ENCODE results near the gene POR.

The POR gene

DNA sequence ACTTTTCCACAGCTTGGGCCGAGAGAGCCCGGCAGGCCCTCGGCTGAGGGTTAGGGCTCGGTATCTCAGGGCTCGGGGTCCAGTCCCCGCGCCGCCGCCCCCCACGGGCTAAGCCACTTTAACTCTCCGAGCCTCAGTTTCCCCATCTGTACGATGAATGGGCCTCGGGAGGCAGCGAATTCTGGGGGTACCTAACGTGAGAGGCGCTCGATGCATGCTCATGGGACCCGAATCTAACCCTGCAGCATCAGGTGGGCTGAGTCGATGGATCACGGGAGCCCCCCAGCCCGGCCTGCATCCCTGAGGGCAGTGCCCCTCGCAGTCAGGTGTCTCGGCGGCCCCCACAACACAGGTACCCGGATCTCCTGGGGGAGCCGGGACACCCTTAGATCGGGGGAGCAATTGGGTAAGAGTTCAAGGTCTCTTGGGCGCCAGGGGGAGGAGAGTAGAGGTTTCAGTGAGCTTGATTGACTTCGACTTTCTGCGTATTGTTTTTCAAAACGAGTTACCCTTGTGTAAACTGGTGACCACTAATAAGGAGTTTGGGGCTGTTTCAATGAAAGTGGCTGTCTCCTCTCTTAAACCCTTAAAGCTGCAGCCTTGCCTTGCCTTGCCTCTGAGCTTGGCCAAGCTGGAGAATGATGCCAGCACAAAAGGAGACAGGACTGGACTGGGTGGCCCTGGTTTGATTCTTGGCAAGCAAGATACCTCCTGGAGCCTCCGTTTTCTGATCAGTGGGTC, 631 bp downstream of the POR start:
- Histone ChIP-seq H3K4me2 (ENCODE audit: low read length) (peak overlapping the region; percentile 90), H3K27ac (ENCODE audit: low read depth, low read length, poor library complexity, severe bottlenecking) (no peak overlapping the region)
- TF ChIP-seq, protein P1, sequence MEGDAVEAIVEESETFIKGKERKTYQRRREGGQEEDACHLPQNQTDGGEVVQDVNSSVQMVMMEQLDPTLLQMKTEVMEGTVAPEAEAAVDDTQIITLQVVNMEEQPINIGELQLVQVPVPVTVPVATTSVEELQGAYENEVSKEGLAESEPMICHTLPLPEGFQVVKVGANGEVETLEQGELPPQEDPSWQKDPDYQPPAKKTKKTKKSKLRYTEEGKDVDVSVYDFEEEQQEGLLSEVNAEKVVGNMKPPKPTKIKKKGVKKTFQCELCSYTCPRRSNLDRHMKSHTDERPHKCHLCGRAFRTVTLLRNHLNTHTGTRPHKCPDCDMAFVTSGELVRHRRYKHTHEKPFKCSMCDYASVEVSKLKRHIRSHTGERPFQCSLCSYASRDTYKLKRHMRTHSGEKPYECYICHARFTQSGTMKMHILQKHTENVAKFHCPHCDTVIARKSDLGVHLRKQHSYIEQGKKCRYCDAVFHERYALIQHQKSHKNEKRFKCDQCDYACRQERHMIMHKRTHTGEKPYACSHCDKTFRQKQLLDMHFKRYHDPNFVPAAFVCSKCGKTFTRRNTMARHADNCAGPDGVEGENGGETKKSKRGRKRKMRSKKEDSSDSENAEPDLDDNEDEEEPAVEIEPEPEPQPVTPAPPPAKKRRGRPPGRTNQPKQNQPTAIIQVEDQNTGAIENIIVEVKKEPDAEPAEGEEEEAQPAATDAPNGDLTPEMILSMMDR (IDR thresholded peaks at IDR 0.05; ENCODE audit: low read length): no peak
- no peak for TF ChIP-seq EZH2 (IDR thresholded peaks at IDR 0.05; ENCODE audit: borderline replicate concordance, low read length)

DNA sequence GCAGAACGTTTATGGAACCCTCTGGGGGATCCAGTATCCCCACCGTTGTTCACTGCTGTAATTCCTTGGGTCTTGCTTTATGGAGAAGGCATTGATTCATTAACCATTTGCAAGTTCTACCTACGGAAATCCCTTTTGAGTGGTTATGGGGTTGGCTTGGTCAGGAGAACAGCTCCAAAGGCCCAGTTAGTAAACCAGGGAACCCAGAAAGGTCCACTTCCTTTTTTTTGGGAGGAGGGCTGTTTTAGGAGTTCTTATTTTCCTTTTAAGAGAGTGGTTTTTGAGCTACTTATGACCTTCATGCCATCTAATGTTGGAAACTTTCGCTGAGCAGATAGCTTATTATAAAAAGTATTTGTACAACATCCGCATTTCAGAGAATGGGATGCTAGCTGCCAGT, 1.3 kb downstream of the POR start:
- no peaks in the 10 kb centered on the region for H3K27me3 ChIP-seq (ENCODE audit: insufficient read depth, low read length)
- TF ChIP-seq, protein P1 (IDR thresholded peaks at IDR 0.05; ENCODE audit: low read length): no peak
- no peak for TF ChIP-seq EZH2 (IDR thresholded peaks at IDR 0.05; ENCODE audit: borderline replicate concordance, low read length)
- H3K9me3 ChIP-seq (ENCODE audit: low read length): no peaks in the 10 kb centered on the region
- H2AFZ ChIP-seq (ENCODE audit: low read length): no peak overlapping the region
- H3K36me3 ChIP-seq (ENCODE audit: insufficient read depth, low read length): no peaks in the 10 kb centered on the region; the same call in 1 of the 2 replicates
- H3K4me1 ChIP-seq (ENCODE audit: insufficient read depth, low read length, severe bottlenecking): peaks cover 22% of the 10 kb centered on the region
- H3K4me3 ChIP-seq (ENCODE audit: low read depth, low read length, poor library complexity, severe bottlenecking): peak overlapping the region; percentile 78
- H3K9me2 ChIP-seq (ENCODE audit: low read depth, low read length): no peaks in the 10 kb centered on the region
- no peaks in the 10 kb centered on the region for H3F3A ChIP-seq (ENCODE audit: insufficient read depth, low read length)
- peak overlapping the region; percentile 90 for H3K4me2 ChIP-seq (ENCODE audit: low read length)
- peak overlapping the region; percentile 73; the same call in 1 of the 2 replicates for H3K9ac ChIP-seq (ENCODE audit: low read length)
- no peaks in the 10 kb centered on the region for H4K20me1 ChIP-seq (ENCODE audit: insufficient read depth, low read length)
- peaks cover 4% of the 10 kb centered on the region; the same call in 1 of the 2 replicates for H3K79me2 ChIP-seq (ENCODE audit: insufficient read depth, low read length)
- no peak overlapping the region for H3K27ac ChIP-seq (ENCODE audit: low read depth, low read length, poor library complexity, severe bottlenecking)

More for the DNA sequence above, 631 bp downstream of the POR start:
- peaks cover 4% of the 10 kb centered on the region; the same call in 1 of the 2 replicates for H3K79me2 ChIP-seq (ENCODE audit: insufficient read depth, low read length)
- no peaks in the 10 kb centered on the region for H3F3A ChIP-seq (ENCODE audit: insufficient read depth, low read length)
- peak overlapping the region; percentile 73 for H3K9ac ChIP-seq (ENCODE audit: low read length)
- no peak overlapping the region for H2AFZ ChIP-seq (ENCODE audit: low read length)
- H3K9me2 ChIP-seq (ENCODE audit: low read depth, low read length): no peaks in the 10 kb centered on the region
- H3K4me1 ChIP-seq (ENCODE audit: insufficient read depth, low read length, severe bottlenecking): peaks cover 22% of the 10 kb centered on the region
- H4K20me1 ChIP-seq (ENCODE audit: insufficient read depth, low read length): no peaks in the 10 kb centered on the region
- no peaks in the 10 kb centered on the region; the same call in 1 of the 2 replicates for H3K36me3 ChIP-seq (ENCODE audit: insufficient read depth, low read length)
- no peaks in the 10 kb centered on the region for H3K9me3 ChIP-seq (ENCODE audit: low read length)
- peak overlapping the region; percentile 78 for H3K4me3 ChIP-seq (ENCODE audit: low read depth, low read length, poor library complexity, severe bottlenecking)
- H3K27me3 ChIP-seq (ENCODE audit: insufficient read depth, low read length): no peaks in the 10 kb centered on the region

GRCh38 chr7:75916685-75917634, 2.0 kb downstream of the POR start:
- Histone ChIP-seq H2AFZ (ENCODE audit: low read length) (no peak overlapping the region), H3K9ac (ENCODE audit: low read length) (no peak overlapping the region), H3F3A (ENCODE audit: insufficient read depth, low read length) (no peaks in the 10 kb centered on the region), H3K79me2 (ENCODE audit: insufficient read depth, low read length) (peaks cover 4% of the 10 kb centered on the region; the same call in 1 of the 2 replicates), H3K4me1 (ENCODE audit: insufficient read depth, low read length, severe bottlenecking) (peaks cover 22% of the 10 kb centered on the region), H4K20me1 (ENCODE audit: insufficient read depth, low read length) (no peaks in the 10 kb centered on the region), H3K27me3 (ENCODE audit: insufficient read depth, low read length) (no peaks in the 10 kb centered on the region), H3K27ac (ENCODE audit: low read depth, low read length, poor library complexity, severe bottlenecking) (no peak overlapping the region), H3K36me3 (ENCODE audit: insufficient read depth, low read length) (no peaks in the 10 kb centered on the region; the same call in 1 of the 2 replicates), H3K9me2 (ENCODE audit: low read depth, low read length) (no peaks in the 10 kb centered on the region), H3K4me3 (ENCODE audit: low read depth, low read length, poor library complexity, severe bottlenecking) (peak overlapping the region; percentile 78), H3K9me3 (ENCODE audit: low read length) (no peaks in the 10 kb centered on the region), H3K4me2 (ENCODE audit: low read length) (peak overlapping the region; percentile 90)
- no peak for TF ChIP-seq EZH2 (IDR thresholded peaks at IDR 0.05; ENCODE audit: borderline replicate concordance, low read length)
- TF ChIP-seq, protein P1 (IDR thresholded peaks at IDR 0.05; ENCODE audit: low read length): no peak

Data from OCI-LY1 (cell line).